HepG2 (cell line): Measurements from ENCODE around the gene SLC22A23. TPM values are rescaled to one million over a fixed set of nuclear protein-coding genes. Genes with fewer than 3 reads are reported as not detected.

Experiments
- CEBPG ChIP-seq: IDR thresholded peaks from 2 replicates; pipeline ENCODE4 v1.6.1; 2016
- GATAD2A ChIP-seq: IDR thresholded peaks from 2 replicates; pipeline ENCODE4 v1.6.1; 2016
- HNRNPUL1 ChIP-seq: fragments of 200-400 bp; formaldehyde crosslinking; IDR thresholded peaks from 2 replicates; pipeline ENCODE4 v1.6.1; 2017; ENCODE audit warnings: low read depth, mild to moderate bottlenecking, low read length, moderate library complexity
- LRRFIP1 ChIP-seq: sonication (generic); formaldehyde crosslinking; conservative IDR thresholded peaks from 2 replicates; pipeline ENCODE4 v1.4.0; 2020; ENCODE audit warnings: missing genetic modification reagents
- PAXIP1 ChIP-seq: sonication (generic); formaldehyde crosslinking; conservative IDR thresholded peaks from 2 replicates; pipeline ENCODE4 v1.4.0; 2020; ENCODE audit warnings: mild to moderate bottlenecking, missing genetic modification reagents, moderate library complexity
- REST ChIP-seq, 2 experiments: IDR thresholded peaks; 2 replicates each; pipeline ENCODE4 v1.6.1; 2011 to 2012; ENCODE audit warnings: low read length in 2 of 2, borderline replicate concordance in 1 of 2, low read depth in 1 of 2, mild to moderate bottlenecking in 1 of 2, moderate library complexity in 1 of 2
- SOX6 ChIP-seq, 2 experiments: fragments of 450-650 bp in 1 of 2; sonication (generic) in 1 of 2; formaldehyde crosslinking in 1 of 2; IDR thresholded peaks; 2 replicates each; pipeline versions ENCODE4 v1.4.0 to v1.6.1; 2017 to 2020; ENCODE audit warnings: antibody characterized with exemption in 1 of 2, mild to moderate bottlenecking in 1 of 2, missing genetic modification reagents in 1 of 2
- TARDBP ChIP-seq: sonication (generic); formaldehyde crosslinking; IDR thresholded peaks from 2 replicates; pipeline ENCODE4 v1.8.0; 2022; ENCODE audit warnings: mild to moderate bottlenecking, missing genetic modification reagents
- THAP11 ChIP-seq: IDR thresholded peaks from 2 replicates; pipeline ENCODE4 v1.6.1; 2016; ENCODE audit warnings: missing biosample characterization, missing genetic modification reagents
- ZBTB26 ChIP-seq: IDR thresholded peaks from 2 replicates; pipeline ENCODE4 v1.6.1; 2016; ENCODE audit warnings: missing compliant biosample characterization, missing genetic modification reagents, borderline replicate concordance
- ZBTB37 ChIP-seq: sonication (generic); formaldehyde crosslinking; IDR thresholded peaks from 2 replicates; pipeline ENCODE4 v1.4.0; 2020; ENCODE audit warnings: mild to moderate bottlenecking, missing genetic modification reagents
- ZNF431 ChIP-seq: sonication (generic); formaldehyde crosslinking; IDR thresholded peaks from 2 replicates; pipeline ENCODE4 v1.9.0; 2022; ENCODE audit warnings: missing genetic modification reagents, low read depth, mild to moderate bottlenecking, borderline replicate concordance
- ZNF460 ChIP-seq: sonication (generic); formaldehyde crosslinking; IDR thresholded peaks from 2 replicates; pipeline ENCODE4 v1.5.1; 2020; ENCODE audit warnings: missing genetic modification reagents, mild to moderate bottlenecking, borderline replicate concordance
- ZNF503 ChIP-seq: sonication (generic); formaldehyde crosslinking; IDR thresholded peaks from 2 replicates; pipeline ENCODE4 v1.4.0; 2020; ENCODE audit warnings: missing genetic modification reagents
- polyA plus RNA-seq, 8 experiments: library from polyadenylated mRNA; depleted of rRNA in 3 of 8; stranded (reverse) in 7 of 8; unstranded in 1 of 8; fragments of >200 nt; fragmentation: Illumina TruSeq in 4 of 8; extraction: Trizol in 4 of 8; gene quantifications; 2 replicates each; pipeline versions ENCODE4 v1.2.1 to v1.2.3, GENCODE V29; 2011 to 2016; ENCODE audit warnings: low read depth in 4 of 8, missing spikeins in 1 of 8, mixed read lengths in 1 of 8; ENCODE audit not compliant: insufficient read depth in 1 of 8
- total RNA-seq, 5 experiments: library from RNA; depleted of rRNA; stranded (reverse); fragments of >200 nt; fragmentation: Illumina TruSeq; extraction: Trizol; gene quantifications; 2 replicates each; pipeline ENCODE4 v1.2.3, GENCODE V29; 2016; ENCODE audit warnings: low read depth in 1 of 5

The SLC22A23 gene
- total and polyA plus RNA-seq, 2 of the 13 experiments (the other 11 are each of a cell fraction or from before 2014, with no cell fraction given) = 11.8 to 17.5 TPM

- TF ChIP-seq ZBTB37 (CRISPR knock-in tag) = no peak
- TF ChIP-seq ZNF431 (CRISPR knock-in tag) = no peak
- no peak for TF ChIP-seq PAXIP1 (CRISPR knock-in tag)
- no peak for TF ChIP-seq ZBTB26 (CRISPR knock-in tag)
- no peak for TF ChIP-seq HNRNPUL1
- TF ChIP-seq ZNF460 (CRISPR knock-in tag) = no peak
- TF ChIP-seq LRRFIP1 (CRISPR knock-in tag) = no peak
- TF ChIP-seq SOX6 (IDR thresholded peaks at IDR 0.05) = no peak
- 0 out of 2 replicates have a peak, but pooled peaks have one; percentile 10 for TF ChIP-seq SOX6 (CRISPR knock-in tag; IDR thresholded peaks at IDR 0.05)
- no peak for TF ChIP-seq ZNF503
- no peak for TF ChIP-seq REST (IDR thresholded peaks at IDR 0.05; ENCODE audit: borderline replicate concordance in 1 of 2, low read depth in 1 of 2, low read length in 2 of 2)
- 0 out of 2 replicates have a peak, but pooled peaks have one; percentile 21 for TF ChIP-seq THAP11
- TF ChIP-seq GATAD2A (CRISPR knock-in tag) = peak; percentile 87
- no peak for TF ChIP-seq TARDBP
- peak; percentile 54; the same call in 1 of the 2 replicates for TF ChIP-seq CEBPG (CRISPR knock-in tag)
These were observed 211.6 kb downstream of the SLC22A23 start (continued) for GRCh38 chr6:3245216-3245615.
